HG03045 (cell line): ENCODE results near the gene ZSWIM4.
"Not testable (repeated sequence)": the region's sequence is repeated elsewhere in the genome, so short reads cannot be mapped to it uniquely, and the experiment has no call there.

ENCODE experiments used
- ATAC-seq: cut with Tn5 transposase; IDR thresholded peaks from one replicate; pipeline ENCODE4 v1.9.1; 2021; ENCODE audit warnings: mild to moderate bottlenecking, moderate library complexity; ENCODE audit not compliant: unreplicated experiment

The ZSWIM4 gene

GRCh38 chr19:13848798-13849676 is 53.8 kb downstream of the ZSWIM4 start:
- ATAC-seq: no peak

GRCh38 chr19:13849991-13850909 is 55.0 kb downstream of the ZSWIM4 start:
- no peak for ATAC-seq

- no peak for ATAC-seq
Measured at GRCh38 chr19:13850910-13851733, 55.9 kb downstream of the ZSWIM4 start.

GRCh38 chr19:13851734-13852114 is 56.5 kb downstream of the ZSWIM4 start:
- not testable (repeated sequence) for ATAC-seq

- ATAC-seq: not testable (repeated sequence)
Measured at GRCh38 chr19:13852171-13852707, 57.0 kb downstream of the ZSWIM4 start.

- ATAC-seq: no peak
Measured at GRCh38 chr19:13856497-13856896, 61.3 kb downstream of the ZSWIM4 start.

- no peak for ATAC-seq
Measured at GRCh38 chr19:13859361-13859880, 64.2 kb downstream of the ZSWIM4 start.

- no peak for ATAC-seq
Measured at GRCh38 chr19:13860679-13861391, 65.6 kb downstream of the ZSWIM4 start.

GRCh38 chr19:13861392-13861713 is 66.1 kb downstream of the ZSWIM4 start:
- ATAC-seq: peak; percentile 4

- peak; percentile 76 for ATAC-seq
Measured at GRCh38 chr19:13861714-13862531, 66.7 kb downstream of the ZSWIM4 start.

- no peak for ATAC-seq
Measured at GRCh38 chr19:13864046-13864666, 68.9 kb downstream of the ZSWIM4 start.

GRCh38 chr19:13864667-13865570 is 69.7 kb downstream of the ZSWIM4 start:
- no peak for ATAC-seq

GRCh38 chr19:13865571-13866462 is 70.6 kb downstream of the ZSWIM4 start:
- no peak for ATAC-seq

- no peak for ATAC-seq
Measured at GRCh38 chr19:13866463-13867046, 71.3 kb downstream of the ZSWIM4 start.

- no peak for ATAC-seq
Measured at GRCh38 chr19:13868663-13869062, 73.4 kb downstream of the ZSWIM4 start.

- no peak for ATAC-seq
Measured at GRCh38 chr19:13869281-13869680, 74.0 kb downstream of the ZSWIM4 start.
